Left ventricle myocardium inferior (tissue), 1 donor: ENCODE data around the gene MAPK8IP3. TPM values are rescaled to one million over a fixed set of nuclear protein-coding genes. Genes with fewer than 3 reads are reported as not detected.

Source experiments
- DNase-seq: peaks from one replicate; pipeline ENCODE4 v3.0.0-alpha.2; 2020
- H3K27ac ChIP-seq: fragments of 200-600 bp; replicated peaks from 2 replicates; pipeline ENCODE4 v1.8.0; 2021
- H3K27me3 ChIP-seq: fragments of 200-600 bp; 2 replicates; pipeline ENCODE4 v1.8.0; 2021; ENCODE audit warnings: low read depth
- H3K36me3 ChIP-seq: fragments of 200-600 bp; 2 replicates; pipeline ENCODE4 v1.8.0; 2021
- H3K4me1 ChIP-seq: fragments of 200-600 bp; 2 replicates; pipeline ENCODE4 v1.8.0; 2021
- H3K4me3 ChIP-seq: fragments of 200-600 bp; 2 replicates; pipeline ENCODE4 v1.8.0; 2021; ENCODE audit warnings: mild to moderate bottlenecking, moderate library complexity
- H3K9me3 ChIP-seq: fragments of 200-600 bp; replicated peaks from 2 replicates; pipeline ENCODE4 v1.8.0; 2021
- intact Hi-C: fragments of 100-400 bp; cut with micrococcal nuclease; formaldehyde crosslinking; loops from one replicate; pipeline ENCODE4 v1.11.0; 2022
- total RNA-seq: library from RNA; stranded (reverse); fragmentation: NEBNext Ultra II Directional; extraction: Animal tissue kit (Norgen Biotek cat#: 25700); gene quantifications from one replicate; pipeline ENCODE4 v1.2.1, GENCODE V29; 2021
- TF ChIP-seq, protein P1 (sequence below): fragments of 200-600 bp; IDR thresholded peaks from 2 replicates; pipeline ENCODE4 v1.8.0; 2021; ENCODE audit warnings: antibody characterized with exemption, mild to moderate bottlenecking, borderline replicate concordance
- donor health status: DM: no; HTN: yes; CAD: no; lungs with severe emphysema.

Gene MAPK8IP3
- total RNA-seq, 1 donor from 2014 or later, result 56.0 TPM

GRCh38 chr16:1807626-1808025 lies 101.6 kb downstream of the MAPK8IP3 start:
- Histone ChIP-seq H3K36me3 (peaks cover 47% of the 10 kb centered on the region), H3K4me1 (no peaks in the 10 kb centered on the region), H3K4me3 (no peak overlapping the region), H3K27me3 (no peaks in the 10 kb centered on the region), H3K9me3 (no peaks in the 10 kb centered on the region), H3K27ac (no peak overlapping the region)
- TF ChIP-seq, protein P1, sequence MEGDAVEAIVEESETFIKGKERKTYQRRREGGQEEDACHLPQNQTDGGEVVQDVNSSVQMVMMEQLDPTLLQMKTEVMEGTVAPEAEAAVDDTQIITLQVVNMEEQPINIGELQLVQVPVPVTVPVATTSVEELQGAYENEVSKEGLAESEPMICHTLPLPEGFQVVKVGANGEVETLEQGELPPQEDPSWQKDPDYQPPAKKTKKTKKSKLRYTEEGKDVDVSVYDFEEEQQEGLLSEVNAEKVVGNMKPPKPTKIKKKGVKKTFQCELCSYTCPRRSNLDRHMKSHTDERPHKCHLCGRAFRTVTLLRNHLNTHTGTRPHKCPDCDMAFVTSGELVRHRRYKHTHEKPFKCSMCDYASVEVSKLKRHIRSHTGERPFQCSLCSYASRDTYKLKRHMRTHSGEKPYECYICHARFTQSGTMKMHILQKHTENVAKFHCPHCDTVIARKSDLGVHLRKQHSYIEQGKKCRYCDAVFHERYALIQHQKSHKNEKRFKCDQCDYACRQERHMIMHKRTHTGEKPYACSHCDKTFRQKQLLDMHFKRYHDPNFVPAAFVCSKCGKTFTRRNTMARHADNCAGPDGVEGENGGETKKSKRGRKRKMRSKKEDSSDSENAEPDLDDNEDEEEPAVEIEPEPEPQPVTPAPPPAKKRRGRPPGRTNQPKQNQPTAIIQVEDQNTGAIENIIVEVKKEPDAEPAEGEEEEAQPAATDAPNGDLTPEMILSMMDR, result no peak
- intact Hi-C loops, result no loop called here
- no peak for DNase-seq

GRCh38 chr16:1808691-1809090 lies 102.7 kb downstream of the MAPK8IP3 start:
- no peaks in the 10 kb centered on the region for H3K27me3 ChIP-seq
- H3K27ac ChIP-seq, result no peak overlapping the region
- H3K4me1 ChIP-seq, result no peaks in the 10 kb centered on the region
- no peak overlapping the region for H3K4me3 ChIP-seq
- intact Hi-C loops, result no loop called here
- TF ChIP-seq, protein P1, result no peak
- no peaks in the 10 kb centered on the region for H3K9me3 ChIP-seq
- no peak for DNase-seq
- H3K36me3 ChIP-seq, result peaks cover 52% of the 10 kb centered on the region

GRCh38 chr16:1809281-1809801 lies 103.3 kb downstream of the MAPK8IP3 start:
- H3K36me3 ChIP-seq, result peaks cover 58% of the 10 kb centered on the region
- no peak overlapping the region for H3K4me3 ChIP-seq
- H3K4me1 ChIP-seq, result no peaks in the 10 kb centered on the region
- intact Hi-C loops, result no loop called here
- H3K27me3 ChIP-seq, result no peaks in the 10 kb centered on the region
- TF ChIP-seq, protein P1, result no peak
- no peaks in the 10 kb centered on the region for H3K9me3 ChIP-seq
- no peak overlapping the region for H3K27ac ChIP-seq
- DNase-seq, result no peak

- DNase-seq, result no peak
- intact Hi-C loops, result no loop called here
- H3K27ac ChIP-seq, result no peak overlapping the region
- H3K4me1 ChIP-seq, result no peaks in the 10 kb centered on the region
- TF ChIP-seq, protein P1, result no peak
- peaks cover 65% of the 10 kb centered on the region for H3K36me3 ChIP-seq
- H3K4me3 ChIP-seq, result no peak overlapping the region
- H3K9me3 ChIP-seq, result no peaks in the 10 kb centered on the region
- H3K27me3 ChIP-seq, result no peaks in the 10 kb centered on the region
These were observed 104.1 kb downstream of the MAPK8IP3 start for GRCh38 chr16:1810106-1810505.

DNA sequence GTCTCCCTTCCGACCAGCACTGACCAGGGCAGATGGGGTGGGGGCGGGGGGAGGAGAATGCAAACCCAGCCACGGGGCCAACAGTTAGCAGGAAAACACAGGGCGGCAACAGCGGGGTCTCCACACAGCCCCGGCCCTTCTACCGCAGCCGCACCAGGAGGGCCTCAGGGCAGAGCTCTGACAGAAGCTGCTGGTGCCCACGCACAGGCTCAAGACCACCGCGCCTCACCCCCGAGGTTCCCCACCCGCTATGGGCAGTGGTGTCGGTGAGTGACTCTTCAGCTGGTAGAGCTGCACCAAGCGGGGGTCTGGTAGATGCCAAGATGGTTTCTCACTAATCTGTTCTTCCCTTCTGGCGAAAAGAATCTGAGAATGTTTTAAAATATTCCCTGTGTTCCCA lies 104.5 kb downstream of the MAPK8IP3 start:
- Histone ChIP-seq H3K4me1 (no peaks in the 10 kb centered on the region), H3K4me3 (no peak overlapping the region), H3K27ac (no peak overlapping the region), H3K27me3 (no peaks in the 10 kb centered on the region), H3K36me3 (peaks cover 67% of the 10 kb centered on the region), H3K9me3 (no peaks in the 10 kb centered on the region)
- TF ChIP-seq, protein P1, result no peak
- no peak for DNase-seq
- intact Hi-C loops, result no loop called here

GRCh38 chr16:1812732-1813163 lies 106.8 kb downstream of the MAPK8IP3 start:
- Histone ChIP-seq H3K27ac (no peak overlapping the region), H3K36me3 (peaks cover 71% of the 10 kb centered on the region), H3K4me3 (no peak overlapping the region), H3K9me3 (no peaks in the 10 kb centered on the region), H3K4me1 (no peaks in the 10 kb centered on the region), H3K27me3 (no peaks in the 10 kb centered on the region)
- intact Hi-C loops, result no loop called here
- TF ChIP-seq, protein P1, result peak; percentile 51
- DNase-seq, result peak; percentile 75
